HepG2 (cell line): ENCODE results near the gene TUBA4A. TPM values are rescaled to one million over a fixed set of nuclear protein-coding genes. Genes with fewer than 3 reads are reported as not detected.

Experiments
- BCL6 ChIP-seq: IDR thresholded peaks from 2 replicates; pipeline ENCODE4 v1.6.1; 2016; ENCODE audit warnings: missing genetic modification reagents, missing compliant biosample characterization
- BORCS8-MEF2B ChIP-seq: sonication (generic); formaldehyde crosslinking; IDR thresholded peaks from 2 replicates; pipeline ENCODE4 v1.8.0; 2022; ENCODE audit warnings: mild to moderate bottlenecking, missing genetic modification reagents
- CENPX ChIP-seq: sonication (generic); formaldehyde crosslinking; IDR thresholded peaks from 2 replicates; pipeline ENCODE4 v1.9.0; 2021; ENCODE audit warnings: mild to moderate bottlenecking, missing genetic modification reagents, moderate library complexity
- HIVEP1 ChIP-seq: sonication (generic); formaldehyde crosslinking; IDR thresholded peaks from 2 replicates; pipeline ENCODE4 v1.4.0; 2020; ENCODE audit warnings: mild to moderate bottlenecking, missing genetic modification reagents
- HMGA1 ChIP-seq: sonication (generic); formaldehyde crosslinking; conservative IDR thresholded peaks from 2 replicates; pipeline ENCODE4 v1.4.0; 2020; ENCODE audit warnings: missing genetic modification reagents
- KDM5B ChIP-seq: sonication (generic); formaldehyde crosslinking; IDR thresholded peaks from 2 replicates; pipeline ENCODE4 v1.4.0; 2020; ENCODE audit warnings: missing genetic modification reagents, mild to moderate bottlenecking, borderline replicate concordance
- MEIS2 ChIP-seq: sonication (generic); formaldehyde crosslinking; IDR thresholded peaks from 2 replicates; pipeline ENCODE4 v1.9.0; 2021; ENCODE audit warnings: mild to moderate bottlenecking, missing genetic modification reagents
- TCF7L2 ChIP-seq: IDR thresholded peaks from 2 replicates; pipeline ENCODE4 v1.6.1; 2011; ENCODE audit warnings: mild to moderate bottlenecking, low read depth, low read length, moderate library complexity
- ZKSCAN1 ChIP-seq: fragments of 150-350 bp; IDR thresholded peaks from 2 replicates; pipeline ENCODE4 v1.6.1; 2014; ENCODE audit warnings: low read length
- ZNF318 ChIP-seq: sonication (generic); formaldehyde crosslinking; IDR thresholded peaks from 2 replicates; pipeline ENCODE4 v1.4.0; 2020; ENCODE audit warnings: mild to moderate bottlenecking, missing genetic modification reagents
- ZNF362 ChIP-seq: sonication (generic); formaldehyde crosslinking; IDR thresholded peaks from 2 replicates; pipeline ENCODE4 v1.4.0; 2020; ENCODE audit warnings: missing genetic modification reagents, mild to moderate bottlenecking, borderline replicate concordance
- ZNF543 ChIP-seq: sonication (generic); formaldehyde crosslinking; IDR thresholded peaks from 2 replicates; pipeline ENCODE4 v1.4.0; 2020; ENCODE audit warnings: mild to moderate bottlenecking, missing genetic modification reagents
- ZNF558 ChIP-seq: sonication (generic); formaldehyde crosslinking; IDR thresholded peaks from 2 replicates; pipeline ENCODE4 v1.9.0; 2022; ENCODE audit warnings: mild to moderate bottlenecking, missing genetic modification reagents, borderline replicate concordance
- ZNF720 ChIP-seq: sonication (generic); formaldehyde crosslinking; IDR thresholded peaks from 2 replicates; pipeline ENCODE4 v1.4.0; 2020; ENCODE audit warnings: missing genetic modification reagents
- ZNF782 ChIP-seq: sonication (generic); formaldehyde crosslinking; IDR thresholded peaks from 2 replicates; pipeline ENCODE4 v1.4.0; 2020; ENCODE audit warnings: missing genetic modification reagents, mild to moderate bottlenecking, borderline replicate concordance
- polyA plus RNA-seq, 8 experiments: library from polyadenylated mRNA; depleted of rRNA in 3 of 8; stranded (reverse) in 7 of 8; unstranded in 1 of 8; fragments of >200 nt; fragmentation: Illumina TruSeq in 4 of 8; extraction: Trizol in 4 of 8; gene quantifications; 2 replicates each; pipeline versions ENCODE4 v1.2.1 to v1.2.3, GENCODE V29; 2011 to 2016; ENCODE audit warnings: low read depth in 4 of 8, missing spikeins in 1 of 8, mixed read lengths in 1 of 8; ENCODE audit not compliant: insufficient read depth in 1 of 8
- total RNA-seq, 5 experiments: library from RNA; depleted of rRNA; stranded (reverse); fragments of >200 nt; fragmentation: Illumina TruSeq; extraction: Trizol; gene quantifications; 2 replicates each; pipeline ENCODE4 v1.2.3, GENCODE V29; 2016; ENCODE audit warnings: low read depth in 1 of 5
- TF ChIP-seq, protein P1 (sequence below): sonication (generic); formaldehyde crosslinking; IDR thresholded peaks from 2 replicates; pipeline ENCODE4 v1.4.0; 2020; ENCODE audit warnings: missing genetic modification reagents

Gene TUBA4A
- total and polyA plus RNA-seq, 2 of the 13 experiments (the other 11 are each of a cell fraction or from before 2014, with no cell fraction given), result 1.3 to 12.7 TPM

DNA sequence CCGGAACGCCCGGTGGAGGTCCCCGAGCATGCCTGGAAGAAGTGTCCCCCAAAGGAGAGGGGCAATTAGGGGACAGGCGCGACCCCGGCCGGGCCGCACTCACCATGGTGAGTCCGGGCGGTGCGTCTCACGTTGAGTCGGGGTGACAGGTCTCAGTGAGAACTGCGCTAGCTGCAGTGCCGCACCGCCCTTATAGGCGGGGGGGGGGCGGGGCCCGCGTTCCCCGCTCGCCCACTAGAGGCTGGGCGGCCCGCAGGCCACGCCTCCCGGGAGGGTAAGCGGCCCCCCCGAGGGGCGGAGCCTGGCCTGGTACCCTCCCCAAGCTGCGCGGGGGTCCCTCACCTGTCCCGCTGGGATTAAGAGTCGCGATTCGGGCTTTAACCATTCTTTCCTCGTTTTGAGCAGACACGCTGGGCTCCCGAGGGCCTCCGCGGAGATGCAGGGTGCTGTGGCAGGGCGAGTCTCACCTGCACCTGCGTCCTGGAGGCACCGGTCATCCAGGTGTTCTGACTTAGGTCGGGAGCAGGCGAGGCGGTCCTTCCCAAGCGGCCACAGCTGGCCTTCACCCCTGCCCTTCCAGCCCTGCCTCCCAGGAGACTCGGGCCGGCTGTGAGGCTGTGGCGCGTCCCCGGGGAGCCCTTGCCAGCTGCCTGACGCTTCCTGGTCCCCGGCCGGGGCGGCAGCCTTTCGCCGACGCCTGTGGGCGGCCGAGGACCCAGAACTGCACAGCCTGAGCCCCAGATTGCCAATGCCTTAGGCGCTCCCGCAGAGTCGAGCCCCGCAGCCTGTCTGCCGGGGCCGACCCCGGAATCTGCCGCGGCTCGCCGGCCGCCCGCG is at the start of gene TUBA4A (continued):
- TF ChIP-seq ZNF318 (no peak), HMGA1 (CRISPR knock-in tag) (no peak), CENPX (no peak), ZNF558 (CRISPR knock-in tag) (no peak), ZNF720 (CRISPR knock-in tag) (no peak), ZNF543 (0 out of 2 replicates have a peak, but pooled peaks have one; percentile 47), BCL6 (no peak), ZKSCAN1 (no peak), ZNF782 (CRISPR knock-in tag) (peak; percentile 64), BORCS8-MEF2B (no peak), KDM5B (CRISPR knock-in tag) (peak; percentile 30), MEIS2 (peak; percentile 52; the same call in 1 of the 2 replicates), TCF7L2 (no peak), HIVEP1 (CRISPR knock-in tag) (no peak; the same call in 1 of the 2 replicates), ZNF362 (CRISPR knock-in tag) (no peak)
- TF ChIP-seq, protein P1, sequence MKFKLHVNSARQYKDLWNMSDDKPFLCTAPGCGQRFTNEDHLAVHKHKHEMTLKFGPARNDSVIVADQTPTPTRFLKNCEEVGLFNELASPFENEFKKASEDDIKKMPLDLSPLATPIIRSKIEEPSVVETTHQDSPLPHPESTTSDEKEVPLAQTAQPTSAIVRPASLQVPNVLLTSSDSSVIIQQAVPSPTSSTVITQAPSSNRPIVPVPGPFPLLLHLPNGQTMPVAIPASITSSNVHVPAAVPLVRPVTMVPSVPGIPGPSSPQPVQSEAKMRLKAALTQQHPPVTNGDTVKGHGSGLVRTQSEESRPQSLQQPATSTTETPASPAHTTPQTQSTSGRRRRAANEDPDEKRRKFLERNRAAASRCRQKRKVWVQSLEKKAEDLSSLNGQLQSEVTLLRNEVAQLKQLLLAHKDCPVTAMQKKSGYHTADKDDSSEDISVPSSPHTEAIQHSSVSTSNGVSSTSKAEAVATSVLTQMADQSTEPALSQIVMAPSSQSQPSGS, result no peak
